Hypothalamus (tissue), 51 donors: ENCODE data around the gene DCAKD.

Source experiments
- DNase-seq, 51 donors: peaks; one replicate each; lab custom pipeline; 2025; lab: John Stamatoyannopoulos, UW

DCAKD gene

DNA sequence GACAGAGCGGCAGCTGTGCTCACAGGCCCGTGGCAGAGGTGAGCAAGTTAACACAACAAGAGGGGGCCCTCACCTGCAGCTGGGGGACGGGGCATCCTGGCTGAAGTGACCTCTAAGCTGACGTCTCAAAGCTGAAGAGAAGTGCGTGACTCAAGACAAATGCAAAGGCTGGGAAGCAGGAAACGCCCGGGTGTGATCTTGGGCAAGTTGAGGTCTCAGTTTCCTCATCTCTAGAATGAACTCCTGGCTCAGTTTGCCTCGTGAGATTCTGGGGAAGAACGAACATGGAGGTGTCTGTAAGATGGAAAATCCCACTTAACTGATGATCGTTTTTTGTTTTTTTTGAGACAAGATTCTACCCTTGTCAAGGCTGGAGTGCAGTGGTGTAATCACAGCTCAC is 43.2 kb downstream of the DCAKD start:
- no peak for DNase-seq

DNA sequence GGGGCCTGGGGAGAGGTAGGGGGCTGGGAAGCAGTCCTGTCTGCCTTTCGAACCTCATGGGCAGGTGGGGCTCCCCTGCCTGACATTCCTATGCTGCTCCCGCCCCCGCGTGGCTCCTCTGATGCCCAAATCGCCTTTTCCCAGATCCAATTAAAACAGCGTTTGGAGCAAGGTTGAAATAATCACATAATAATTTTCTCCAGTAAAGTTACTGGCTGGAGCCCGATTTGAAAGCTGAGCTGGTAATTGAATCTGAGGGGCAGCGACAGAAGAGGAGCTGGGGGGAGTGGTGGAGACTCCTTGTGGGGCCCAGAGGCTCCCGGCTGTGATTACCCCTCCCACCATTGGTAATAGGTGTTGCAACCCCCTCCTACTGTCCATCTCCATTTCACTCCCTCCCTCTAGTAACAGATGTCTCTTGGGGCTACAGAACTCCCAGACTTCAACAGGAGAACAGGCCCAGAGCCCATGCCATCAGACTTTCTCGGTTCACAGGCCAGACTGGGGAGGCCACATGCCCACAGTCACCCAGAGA is 44.4 kb downstream of the DCAKD start:
- DNase-seq: no peak

DNA sequence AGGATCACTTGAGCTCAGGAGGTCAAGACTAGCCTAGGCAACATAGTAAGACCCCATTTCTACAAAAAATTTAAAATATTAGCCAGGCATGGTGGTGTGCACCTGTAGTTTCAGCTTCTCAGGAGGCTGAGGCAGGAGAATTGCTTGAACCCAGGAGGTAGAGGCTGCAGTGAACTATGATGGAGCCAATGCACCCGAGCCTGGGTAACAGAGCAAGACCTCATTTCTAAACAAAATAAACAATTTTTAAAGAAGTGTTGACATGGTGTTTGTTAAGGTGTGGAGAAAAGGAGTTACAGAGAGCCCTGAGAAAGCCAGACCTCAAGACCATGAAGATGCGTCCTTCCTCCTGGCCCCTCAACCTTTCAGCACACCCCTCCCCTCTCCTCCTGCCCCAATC is 45.7 kb downstream of the DCAKD start:
- no peak for DNase-seq

DNA sequence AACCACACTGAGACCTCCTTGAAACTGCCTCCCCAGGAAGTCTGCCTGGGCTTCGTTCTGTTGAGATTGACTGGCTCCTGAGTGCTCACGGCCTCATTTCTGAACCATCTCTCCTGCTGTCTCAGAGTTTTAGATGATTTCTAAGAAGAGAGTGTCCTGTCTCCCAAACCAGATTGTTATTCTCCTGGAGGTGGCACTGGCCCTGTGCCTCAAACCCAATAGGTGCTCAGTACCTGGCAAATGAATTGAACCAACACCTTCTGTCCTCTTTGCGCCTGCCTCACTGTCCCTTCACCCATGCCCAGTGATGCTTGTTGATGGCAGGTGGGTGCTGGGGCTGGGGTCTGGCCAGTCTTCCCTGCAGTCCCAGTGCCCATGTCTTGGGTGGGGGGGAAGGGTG is 47.0 kb downstream of the DCAKD start:
- DNase-seq: no peak

DNA sequence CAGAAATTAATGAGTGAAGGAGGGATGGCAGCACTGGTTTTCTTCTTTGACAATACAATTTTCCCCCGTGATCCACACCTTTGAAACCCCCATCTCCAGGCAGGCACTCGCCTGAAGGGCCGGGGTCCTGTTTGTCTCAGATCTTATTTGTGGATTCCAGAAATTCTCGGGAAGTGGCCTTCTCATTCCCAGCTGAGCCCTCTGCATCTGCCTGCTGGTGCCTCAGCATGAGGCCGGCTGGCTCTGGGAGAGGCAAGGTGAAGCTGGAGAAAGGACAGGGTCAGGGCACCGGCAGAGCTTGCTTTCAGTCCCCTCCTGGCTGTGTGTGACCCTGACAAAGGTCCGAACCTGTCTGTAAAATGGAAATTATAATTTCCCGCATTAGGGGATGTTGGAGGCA is 47.6 kb downstream of the DCAKD start:
- DNase-seq: no peak

DNA sequence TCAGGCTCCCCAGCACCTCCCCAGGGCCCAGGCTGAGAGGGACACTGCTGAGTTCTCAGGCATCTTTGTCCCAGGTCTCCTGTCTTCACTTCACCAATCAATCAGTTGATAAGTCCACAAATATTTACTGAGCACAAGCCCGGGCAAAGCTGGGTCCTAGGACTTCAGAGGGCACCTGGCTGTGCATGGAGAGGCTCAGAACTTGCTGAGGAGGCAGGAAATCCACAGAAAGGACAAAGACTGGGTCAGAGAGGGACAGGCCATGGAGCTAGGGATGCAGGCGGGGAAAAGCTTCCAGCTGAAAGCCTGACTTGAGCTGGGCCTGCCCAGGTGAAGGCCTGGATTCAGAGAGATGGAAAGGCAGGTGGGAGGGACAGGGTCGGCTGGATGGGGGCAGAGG is 50.1 kb downstream of the DCAKD start:
- no peak for DNase-seq

DNA sequence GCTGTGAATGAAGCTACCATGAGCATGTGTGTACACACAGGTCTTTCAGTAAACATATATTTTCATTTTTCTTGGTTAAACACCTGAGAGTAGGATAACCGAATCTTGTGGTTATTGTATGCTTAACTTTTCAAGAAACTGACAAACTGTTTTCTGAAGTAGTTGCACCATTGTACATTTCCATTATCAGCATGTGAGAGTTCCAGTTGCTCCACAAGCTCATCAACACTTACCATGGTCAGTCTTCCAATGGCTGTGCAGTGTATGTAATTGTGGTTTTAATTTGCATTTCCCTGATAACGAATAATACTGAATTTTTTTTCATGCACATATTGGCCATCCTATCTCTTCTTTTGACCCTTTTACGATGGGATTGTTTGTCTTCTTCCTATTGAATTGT is 52.0 kb downstream of the DCAKD start:
- no peak for DNase-seq

DNA sequence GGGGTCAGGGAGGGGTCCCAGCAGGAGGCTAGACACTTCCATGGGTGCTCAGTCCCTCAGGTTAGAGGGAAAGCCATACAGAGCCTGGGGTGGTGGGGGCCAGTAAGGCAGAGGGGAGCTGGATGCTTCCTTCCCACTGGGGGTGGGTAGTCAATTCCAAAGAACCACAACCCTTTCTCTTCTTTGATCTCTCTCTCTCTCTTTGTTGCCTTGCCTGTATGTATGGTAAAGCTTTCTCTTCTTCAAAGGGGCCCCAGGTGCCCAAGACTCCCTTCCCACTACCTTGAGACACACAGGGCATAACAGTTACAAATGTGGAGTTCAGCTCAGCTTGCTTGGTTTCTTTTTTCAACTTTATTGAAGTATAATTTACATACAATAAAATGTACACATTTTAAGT is 52.8 kb downstream of the DCAKD start:
- no peak for DNase-seq

DNA sequence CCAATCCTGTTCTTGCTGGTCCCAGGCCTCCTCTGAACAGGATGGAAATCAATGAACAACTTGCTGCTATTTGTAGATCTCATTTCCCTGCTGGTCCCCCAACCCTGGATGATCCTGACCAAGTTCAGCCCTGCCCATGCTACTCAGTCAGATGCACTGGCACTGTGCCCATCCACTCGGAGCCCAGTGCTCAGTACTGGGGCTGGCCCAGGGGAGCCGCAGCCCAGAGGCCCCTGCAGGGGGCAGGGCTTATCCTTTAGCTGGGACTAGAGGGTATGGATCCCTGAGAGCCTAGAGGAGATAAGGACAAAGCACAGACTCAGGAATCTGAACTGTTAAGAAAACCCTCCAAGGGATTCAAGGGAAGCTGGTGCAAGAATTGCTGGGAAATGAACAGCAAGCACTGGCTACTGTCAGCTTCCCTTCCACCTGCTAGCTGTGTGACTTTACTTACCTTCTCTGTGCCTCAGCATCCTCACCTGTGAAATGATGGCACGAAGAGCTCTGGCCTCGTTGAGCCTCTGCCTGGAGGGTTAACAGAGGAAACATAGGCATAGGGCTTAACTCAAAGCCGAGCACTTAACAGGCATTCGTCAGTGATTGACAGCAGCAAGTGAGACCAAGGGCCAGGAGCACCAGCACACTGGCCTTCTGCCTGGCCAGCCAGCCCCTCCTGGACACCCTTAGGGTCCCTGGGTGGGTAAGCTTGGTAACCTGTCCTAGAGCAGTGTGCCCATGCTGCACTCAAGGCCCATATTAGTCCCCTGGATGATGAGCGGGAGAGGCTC is 53.5 kb downstream of the DCAKD start:
- no peak for DNase-seq

DNA sequence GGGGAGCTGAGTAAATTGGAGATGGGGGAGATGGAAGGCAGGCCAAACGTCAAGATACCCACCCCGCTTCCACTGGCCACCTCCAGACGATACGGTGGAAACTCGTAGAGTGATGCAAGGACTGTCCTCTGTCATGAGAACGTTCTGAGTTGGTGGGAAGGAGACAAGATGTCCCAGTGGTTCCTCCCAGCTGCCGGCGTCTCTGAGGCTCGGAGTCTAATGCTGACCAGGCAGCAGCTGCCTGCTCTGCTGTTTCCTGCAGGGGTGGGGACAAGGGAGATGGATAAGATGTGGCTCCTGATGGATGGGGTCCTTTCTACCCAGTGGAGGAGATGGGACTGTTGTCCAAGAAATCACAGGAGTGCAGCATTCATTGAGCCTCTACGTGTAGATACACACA is 55.1 kb downstream of the DCAKD start:
- no peak for DNase-seq

DNA sequence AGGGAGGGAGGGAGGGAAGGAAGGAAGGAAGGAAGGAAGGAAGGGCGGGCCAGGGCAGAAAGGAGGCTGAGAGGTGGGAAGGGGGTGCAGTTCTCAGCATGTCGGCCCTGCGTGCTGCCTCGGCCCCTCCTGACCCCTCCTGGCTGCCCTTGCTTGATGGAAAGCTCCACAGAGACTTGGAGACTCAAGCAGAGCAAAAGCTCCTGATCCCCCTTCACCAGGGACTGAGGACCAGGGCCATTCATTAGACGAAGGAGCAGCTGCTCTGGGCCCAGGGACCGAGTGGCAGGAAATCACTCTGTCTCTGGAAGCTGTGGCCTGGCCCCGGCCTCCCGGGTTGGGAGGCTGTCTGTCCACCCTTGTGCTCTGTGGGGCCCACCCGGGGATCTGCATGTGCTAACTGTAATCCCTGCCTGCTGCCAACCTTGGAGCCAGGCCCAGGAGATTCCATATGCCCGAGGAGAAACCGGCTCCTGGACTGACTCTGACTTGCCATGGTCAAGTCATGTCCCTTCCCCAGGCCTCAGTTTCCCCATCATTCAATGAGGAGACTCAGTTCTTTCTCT is 55.9 kb downstream of the DCAKD start:
- no peak for DNase-seq

DNA sequence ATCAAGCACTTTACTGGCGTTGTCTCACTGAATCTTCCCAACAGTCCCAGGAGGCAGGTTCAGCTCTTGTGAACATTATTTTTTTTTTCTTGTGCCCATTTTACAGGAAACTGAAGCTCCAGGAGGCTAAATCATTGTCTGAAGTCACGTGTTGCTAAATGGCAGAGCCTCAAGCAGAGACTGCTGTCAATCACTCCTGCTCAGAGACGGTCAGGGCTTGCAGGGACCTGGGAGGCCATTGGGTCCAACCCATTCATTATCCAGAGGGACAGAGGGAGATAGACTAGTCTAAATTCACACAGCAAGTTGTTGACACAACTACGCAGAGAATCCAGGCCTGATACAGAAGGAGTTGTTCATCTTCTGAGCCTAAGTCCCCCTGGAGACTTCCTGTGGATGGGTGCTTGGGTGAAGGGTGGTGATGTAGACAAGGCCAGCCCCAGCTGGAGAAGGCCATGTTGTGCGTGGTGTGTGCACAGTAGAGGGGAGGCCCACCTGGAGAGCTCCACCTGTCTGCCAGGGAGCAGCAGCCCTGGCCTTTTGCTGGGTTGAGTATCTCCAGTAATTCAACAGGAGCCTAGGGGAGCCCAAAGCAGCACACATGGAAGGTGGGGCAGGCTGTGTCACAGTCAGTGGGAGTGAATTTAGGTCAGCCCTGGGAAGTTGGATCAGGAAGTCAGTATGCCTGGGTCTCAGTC is 59.0 kb downstream of the DCAKD start:
- no peak for DNase-seq

DNA sequence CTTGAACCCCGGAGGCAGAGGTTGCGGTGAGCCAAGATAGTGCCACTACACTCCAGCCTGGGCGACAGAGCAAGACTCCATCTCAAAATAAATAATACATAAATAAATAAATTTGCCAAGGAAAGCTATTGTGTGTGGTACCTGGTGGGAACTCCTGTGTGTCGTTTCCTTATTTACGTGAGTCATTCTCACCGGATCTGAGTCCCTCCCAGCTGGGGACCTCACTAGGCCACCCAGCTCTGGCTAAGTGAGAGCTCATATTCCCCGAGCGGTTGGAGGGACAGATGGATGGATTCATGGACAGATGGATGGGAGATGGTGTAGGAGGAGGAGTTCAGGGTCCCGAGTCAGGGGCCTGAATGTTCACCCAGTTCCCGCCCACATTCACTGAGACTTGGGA is 60.4 kb downstream of the DCAKD start:
- DNase-seq: no peak

DNA sequence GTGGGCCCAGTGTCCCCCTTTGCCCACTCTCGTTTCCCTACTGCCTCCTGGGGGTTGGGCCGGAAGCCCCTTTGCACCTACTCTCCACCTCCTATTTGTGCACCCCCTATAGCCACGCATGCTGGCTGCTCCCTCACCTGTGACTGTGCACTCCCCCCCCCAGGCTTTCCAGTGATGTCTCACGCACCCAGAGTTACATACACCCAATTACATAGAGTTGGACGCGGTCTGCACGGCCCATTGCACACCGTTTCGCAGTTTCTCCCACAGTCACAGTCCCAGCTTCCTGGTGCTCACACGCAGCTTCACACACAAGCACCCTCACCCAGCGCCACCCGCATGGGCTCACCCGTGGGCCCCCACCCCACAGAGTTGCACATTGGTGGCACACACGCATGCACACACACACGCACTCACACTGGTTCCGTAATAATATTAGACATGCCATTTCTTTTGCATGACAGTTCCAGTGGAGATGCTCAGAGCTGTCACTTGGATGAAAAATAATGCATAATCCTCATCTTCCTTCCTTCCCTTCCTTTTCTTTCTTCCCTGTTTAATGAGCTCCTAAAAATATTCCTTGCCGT is 61.8 kb downstream of the DCAKD start:
- DNase-seq: no peak

DNA sequence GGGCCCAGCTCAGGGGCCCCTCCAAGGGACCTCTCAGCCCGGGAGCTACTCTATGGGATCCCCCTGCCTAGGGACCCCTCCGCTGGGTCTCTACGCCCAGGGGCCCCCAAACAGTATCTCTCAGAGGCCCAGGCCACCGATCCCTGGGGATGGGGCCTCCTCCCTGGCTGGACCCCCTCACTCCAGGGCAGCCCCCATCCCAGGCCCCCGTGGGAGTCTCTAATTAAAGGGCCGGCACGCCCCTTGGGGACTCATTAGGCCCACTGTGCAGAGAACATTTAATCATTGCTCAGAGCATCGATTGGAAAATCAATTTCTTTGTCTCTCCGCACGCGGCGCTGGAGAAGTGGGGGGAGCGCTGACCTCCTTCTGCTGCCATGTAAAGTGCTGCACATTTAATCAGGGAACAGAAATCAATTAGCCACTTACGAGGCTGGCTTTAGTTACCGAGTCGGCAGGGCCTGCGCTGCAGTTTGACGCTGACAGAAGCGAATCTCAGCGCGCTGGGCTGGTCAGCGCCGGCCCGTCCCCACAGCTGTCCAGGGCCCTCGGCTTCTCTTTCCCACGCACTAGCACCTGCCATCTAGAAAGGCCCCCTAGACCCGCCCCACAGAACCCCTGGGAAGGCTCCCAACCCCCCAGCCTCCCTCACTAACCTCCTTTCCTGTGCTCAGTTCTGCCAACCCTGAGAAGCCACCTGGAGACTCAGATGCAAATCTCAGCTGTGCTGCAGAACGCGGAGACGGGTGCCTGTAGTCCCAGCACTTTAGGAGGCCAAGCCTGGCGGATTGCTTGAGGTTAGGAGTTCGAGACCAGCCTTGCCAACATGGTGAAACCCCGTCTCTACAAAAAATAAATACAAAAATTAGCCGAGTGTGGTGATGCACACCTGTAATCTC is 63.1 kb downstream of the DCAKD start:
- no peak for DNase-seq

DNA sequence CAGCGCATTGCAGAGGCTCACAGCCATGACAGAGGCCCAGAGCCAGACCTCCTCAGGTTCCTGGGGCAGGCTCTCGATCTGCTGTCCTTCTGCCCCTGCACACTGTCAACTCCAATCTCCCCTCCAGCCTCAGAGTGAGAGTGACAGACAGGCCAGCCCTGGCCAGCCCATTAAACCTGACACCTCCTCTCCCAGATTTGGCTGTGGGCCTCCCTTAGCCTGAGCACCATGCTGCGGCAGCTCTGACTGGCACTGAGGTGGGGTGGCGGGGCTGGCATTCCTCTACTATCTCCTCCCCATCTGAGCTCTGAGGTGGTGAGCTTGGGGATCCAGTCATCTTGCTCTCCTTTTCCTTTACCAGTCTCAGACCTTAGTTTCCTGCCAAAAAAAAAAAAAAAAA is 67.9 kb downstream of the DCAKD start:
- DNase-seq: no peak

DNA sequence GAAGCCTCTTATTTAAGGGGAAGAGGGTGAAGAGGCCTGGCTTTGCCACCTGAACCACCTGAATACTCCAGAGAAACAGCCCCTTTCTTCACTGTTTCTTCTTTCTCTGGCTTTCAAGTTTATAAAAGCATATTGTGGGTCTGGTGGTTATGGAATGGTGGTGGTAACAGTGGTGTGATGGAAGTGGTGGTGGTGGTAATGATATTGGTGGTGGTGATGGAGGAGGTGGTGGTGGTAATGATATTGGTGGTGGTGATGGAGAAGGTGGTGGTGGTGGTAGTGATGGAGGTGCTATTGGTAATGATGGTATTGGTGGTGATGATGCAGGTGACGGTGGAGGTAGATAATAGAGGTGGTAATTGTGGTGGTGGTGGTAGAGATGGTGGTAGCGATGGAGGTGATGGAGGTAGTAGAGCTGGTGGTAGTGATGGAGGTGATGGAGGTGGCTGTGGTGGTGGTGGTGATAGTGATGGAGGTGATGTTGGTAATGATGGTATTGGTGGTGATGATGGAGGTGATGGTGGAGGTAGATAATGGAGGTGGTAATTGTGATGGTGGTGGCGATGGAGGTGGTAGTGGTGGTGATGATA is 69.2 kb downstream of the DCAKD start:
- no peak for DNase-seq

DNA sequence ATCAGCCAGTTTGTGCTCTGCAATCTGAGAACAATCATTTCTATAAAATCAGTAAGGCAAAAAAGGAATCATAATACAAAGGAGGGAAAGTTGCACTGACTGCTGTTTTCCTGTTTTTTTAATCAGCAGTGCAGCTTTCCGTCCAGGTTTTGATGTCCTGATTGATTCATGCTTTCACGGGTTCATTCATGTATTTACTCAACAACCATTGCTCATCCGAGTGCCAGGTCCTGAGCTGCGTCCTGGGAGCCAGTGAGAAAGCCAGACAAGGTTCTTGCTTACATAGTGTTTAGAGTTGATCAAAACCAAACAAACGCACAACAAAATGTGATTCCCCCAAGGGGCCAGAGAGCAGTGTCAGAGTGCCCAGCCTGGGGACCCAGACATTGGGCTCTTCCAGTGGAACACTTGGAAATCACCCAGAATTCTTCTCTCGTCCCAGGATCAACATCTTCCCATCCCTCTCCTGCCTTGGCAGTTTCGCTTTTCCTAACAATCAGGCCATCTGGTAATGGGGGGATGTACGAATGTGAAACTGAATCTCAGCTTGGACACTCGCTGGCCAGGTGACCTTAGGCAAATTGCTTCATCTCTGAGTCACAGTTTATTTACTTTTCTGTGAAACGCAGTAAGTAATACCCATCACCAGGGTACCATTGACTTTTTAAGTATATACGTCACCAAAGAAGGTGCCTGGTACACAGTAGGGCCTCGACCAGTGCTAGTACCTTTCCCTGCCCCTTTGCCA is 70.0 kb downstream of the DCAKD start:
- no peak for DNase-seq

DNA sequence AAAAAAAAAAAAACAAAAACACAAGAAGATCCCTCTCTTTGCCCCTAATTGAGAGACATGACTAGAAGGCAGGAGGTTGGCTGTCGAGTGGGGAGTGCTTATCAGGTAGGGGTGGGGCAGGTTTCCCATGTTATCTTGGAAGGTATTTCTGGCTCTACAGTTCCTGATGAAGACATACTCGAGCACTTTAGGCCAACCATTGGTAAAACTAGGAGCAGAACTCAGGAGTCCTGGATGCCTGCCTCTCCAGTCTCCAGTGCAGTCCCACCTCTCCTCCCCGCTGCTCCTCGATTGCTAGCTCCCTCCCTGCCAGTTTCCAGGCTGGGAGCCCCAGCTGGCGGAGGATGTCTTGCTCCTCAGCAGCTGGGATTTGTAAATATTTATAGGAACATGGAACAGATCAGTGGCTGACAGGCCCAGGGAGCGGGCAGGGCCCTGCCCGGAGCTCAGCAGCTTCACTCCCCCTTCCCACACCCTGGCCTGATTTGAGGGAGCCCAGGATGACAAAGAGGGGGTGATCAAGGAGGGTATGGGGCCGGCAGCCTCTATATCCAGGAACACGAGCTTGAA is 71.9 kb downstream of the DCAKD start:
- DNase-seq: no peak
